Activated naive CD4-positive, alpha-beta T cell treated with anti-CD3 and anti-CD28 coated beads for 36 hours (primary cell): ENCODE results near the gene CCDC117. TPM values are rescaled to one million over a fixed set of nuclear protein-coding genes. Genes with fewer than 3 reads are reported as not detected.
A peak's percentile ranks its signal among the peaks of the same experiment; 100 is the strongest.

Experiments used
- CTCF ChIA-PET: fragments of 350-600 bp; sonication (Branson Sonifier 250); formaldehyde crosslinking; loops from one replicate; lab custom pipeline; 2021; ENCODE audit warnings: antibody characterized with exemption; lab: Charles Lee
- DNase-seq: peaks from one replicate; pipeline ENCODE4 v3.0.0-alpha.2; 2020
- H3K27ac Mint-ChIP-seq: one replicate; pipeline ENCODE4 v1.8.0; 2021; ENCODE audit warnings: mild to moderate bottlenecking, mixed read lengths
- H3K27me3 Mint-ChIP-seq: one replicate; pipeline ENCODE4 v1.8.0; 2021; ENCODE audit warnings: low read depth, mixed read lengths
- H3K36me3 Mint-ChIP-seq: one replicate; pipeline ENCODE4 v1.8.0; 2021; ENCODE audit warnings: low read depth, mixed read lengths
- H3K4me1 Mint-ChIP-seq: one replicate; pipeline ENCODE4 v1.8.0; 2021; ENCODE audit warnings: low read depth, mixed read lengths
- H3K4me3 Mint-ChIP-seq: one replicate; pipeline ENCODE4 v1.8.0; 2021; ENCODE audit warnings: mild to moderate bottlenecking, moderate library complexity, mixed read lengths
- H3K9me3 Mint-ChIP-seq: one replicate; pipeline ENCODE4 v1.8.0; 2021; ENCODE audit warnings: mixed read lengths
- intact Hi-C: fragments of 100-400 bp; cut with micrococcal nuclease; formaldehyde crosslinking; loops from one replicate; pipeline ENCODE4 v1.15.1; 2023
- total RNA-seq, 2 experiments: library from RNA; stranded (reverse); gene quantifications; one replicate each; pipeline ENCODE4 v1.2.3, GENCODE V29; 2021

The CCDC117 gene
- total RNA-seq, 2 experiments from 2014 or later = 28.2 to 28.6 TPM

DNA sequence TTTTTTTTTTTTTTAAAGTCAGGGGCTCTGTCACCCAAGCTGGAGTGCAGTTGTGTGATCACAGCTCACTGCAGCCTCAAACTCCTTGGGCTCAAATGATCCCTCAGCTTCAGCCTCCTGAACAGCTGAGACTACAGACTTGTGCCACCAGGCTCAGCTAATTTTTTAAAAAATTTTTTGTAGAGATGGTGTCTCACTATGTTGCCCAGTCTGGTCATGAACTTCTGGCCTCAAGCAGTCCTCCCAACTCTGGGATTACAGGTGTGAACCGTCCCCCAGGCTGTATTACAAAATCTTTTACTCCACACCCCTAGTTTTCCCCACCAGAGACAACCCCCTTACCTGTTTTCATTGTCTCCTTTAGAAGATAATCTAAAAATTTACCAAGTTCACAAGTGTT lies 1.9 kb downstream of the CCDC117 start:
- H3K4me1 Mint-ChIP-seq = peaks cover 37% of the 10 kb centered on the region
- H3K36me3 Mint-ChIP-seq = peaks cover 19% of the 10 kb centered on the region
- peak overlapping the region; percentile 34 for H3K4me3 Mint-ChIP-seq
- CTCF ChIA-PET = interaction anchor here (1.2 to 1.5 kb wide), 2 partner anchors 10 to 19 kb away, joined by 3 read pairs; no protein-coding TSS in a partner anchor
- DNase-seq = no peak
- no peaks in the 10 kb centered on the region for H3K9me3 Mint-ChIP-seq
- intact Hi-C loops = loop anchor here (5.0 kb wide), 2 partner anchors 102 to 183 kb away; no protein-coding TSS in a partner anchor
- H3K27me3 Mint-ChIP-seq = no peaks in the 10 kb centered on the region
- peak overlapping the region; percentile 9 for H3K27ac Mint-ChIP-seq

DNA sequence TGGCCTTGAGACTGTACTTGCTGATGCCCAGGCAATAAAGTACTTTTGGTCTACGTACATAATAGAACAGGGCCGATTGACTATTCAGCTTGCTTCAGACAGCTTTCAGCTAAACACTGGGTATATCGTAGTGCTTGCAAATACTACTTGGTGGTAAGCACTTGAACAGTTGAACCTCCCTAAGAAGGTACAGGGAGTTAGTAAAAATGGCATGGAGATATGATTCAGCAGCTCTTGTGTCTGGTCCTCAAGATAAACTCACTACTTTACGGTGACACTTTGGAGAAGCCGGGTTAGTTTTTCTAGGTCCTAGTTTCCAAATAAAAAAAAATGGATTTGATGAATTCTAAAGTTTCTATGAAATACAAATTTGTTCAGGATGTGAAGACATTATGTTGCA lies 7.3 kb downstream of the CCDC117 start:
- Mint-ChIP-seq H3K4me1 (peaks cover 30% of the 10 kb centered on the region), H3K27me3 (no peaks in the 10 kb centered on the region), H3K36me3 (peaks cover 26% of the 10 kb centered on the region), H3K27ac (no peak overlapping the region), H3K9me3 (no peaks in the 10 kb centered on the region), H3K4me3 (no peak overlapping the region)
- DNase-seq = no peak
- CTCF ChIA-PET = interaction anchor here (0.9 kb wide), 1 partner anchor 23 kb away, joined by 3 read pairs; no protein-coding TSS in a partner anchor
- intact Hi-C loops = no loop called here

DNA sequence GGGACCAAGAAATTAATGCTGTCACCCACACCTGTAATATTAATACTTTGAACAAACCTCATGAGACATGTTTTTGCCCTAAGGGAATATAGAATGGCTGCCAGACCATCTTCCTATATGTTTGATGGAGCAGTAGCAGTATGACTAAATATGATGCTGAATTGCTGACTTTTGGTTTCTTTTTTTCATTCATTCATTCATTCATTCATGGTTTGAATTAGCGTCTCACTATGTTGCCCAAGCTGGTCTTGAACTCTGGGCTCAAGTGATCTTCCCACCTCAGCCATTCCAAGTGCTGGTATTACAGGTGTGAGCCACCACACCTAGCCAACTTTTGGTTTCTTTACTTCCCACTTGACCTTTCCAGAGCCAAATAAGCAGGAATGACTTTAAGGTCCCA lies 7.8 kb downstream of the CCDC117 start:
- peaks cover 28% of the 10 kb centered on the region for H3K36me3 Mint-ChIP-seq
- no peak overlapping the region for H3K27ac Mint-ChIP-seq
- no peaks in the 10 kb centered on the region for H3K9me3 Mint-ChIP-seq
- H3K4me1 Mint-ChIP-seq = peaks cover 27% of the 10 kb centered on the region
- intact Hi-C loops = no loop called here
- no peak for DNase-seq
- no peak overlapping the region for H3K4me3 Mint-ChIP-seq
- no peaks in the 10 kb centered on the region for H3K27me3 Mint-ChIP-seq
- CTCF ChIA-PET = interaction anchor here (1.1 to 1.2 kb wide), 2 partner anchors 8 to 48 kb away, joined by 3 to 4 read pairs; partner anchors contain the start of gene CCDC117

DNA sequence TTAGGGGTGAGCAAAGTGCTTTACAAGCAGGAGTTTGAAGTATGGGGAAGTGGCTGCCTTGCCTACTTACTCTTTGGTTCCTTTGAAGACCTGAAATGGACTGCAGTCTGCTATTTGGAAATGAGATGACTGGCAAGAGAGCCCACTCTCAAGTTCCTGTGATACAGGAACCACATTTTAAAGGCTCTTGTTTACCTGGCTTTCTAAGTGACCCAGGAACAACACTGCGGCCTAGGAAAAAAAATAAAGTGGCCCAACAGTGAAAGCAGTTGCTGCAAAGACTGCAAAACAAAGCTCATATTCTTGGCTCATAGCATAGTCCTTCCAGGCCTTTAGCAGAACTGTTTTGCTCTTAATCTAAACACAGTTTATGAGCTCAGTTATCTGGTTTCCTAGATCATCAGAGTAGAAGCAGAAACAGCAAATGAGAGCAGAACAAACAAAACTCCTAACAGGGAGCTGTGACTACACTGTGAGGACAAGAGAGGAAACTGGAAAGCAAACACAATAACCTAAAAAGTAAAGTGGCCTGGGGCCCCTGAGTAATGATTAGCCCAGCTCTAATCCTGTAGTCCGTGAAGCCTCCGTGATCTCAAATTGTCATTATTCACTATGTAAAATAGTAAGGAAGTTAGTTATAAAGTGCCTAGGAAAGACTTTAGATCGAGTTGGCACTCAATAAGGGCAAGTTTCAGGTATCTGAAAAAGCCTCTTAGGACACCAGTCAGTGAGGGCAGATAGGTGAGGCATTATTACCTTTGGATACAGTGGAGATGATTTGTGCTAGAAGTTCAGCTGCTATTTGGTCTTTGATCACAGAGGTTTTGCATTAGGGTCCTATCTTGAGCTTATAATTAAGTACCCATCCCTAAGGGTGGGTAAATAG lies 11.5 kb downstream of the CCDC117 start:
- H3K36me3 Mint-ChIP-seq = peaks cover 28% of the 10 kb centered on the region
- no peak overlapping the region for H3K27ac Mint-ChIP-seq
- peaks cover 7% of the 10 kb centered on the region for H3K4me1 Mint-ChIP-seq
- intact Hi-C loops = no loop called here
- CTCF ChIA-PET = no interaction called here
- H3K27me3 Mint-ChIP-seq = no peaks in the 10 kb centered on the region
- H3K4me3 Mint-ChIP-seq = no peak overlapping the region
- DNase-seq = no peak
- no peaks in the 10 kb centered on the region for H3K9me3 Mint-ChIP-seq

DNA sequence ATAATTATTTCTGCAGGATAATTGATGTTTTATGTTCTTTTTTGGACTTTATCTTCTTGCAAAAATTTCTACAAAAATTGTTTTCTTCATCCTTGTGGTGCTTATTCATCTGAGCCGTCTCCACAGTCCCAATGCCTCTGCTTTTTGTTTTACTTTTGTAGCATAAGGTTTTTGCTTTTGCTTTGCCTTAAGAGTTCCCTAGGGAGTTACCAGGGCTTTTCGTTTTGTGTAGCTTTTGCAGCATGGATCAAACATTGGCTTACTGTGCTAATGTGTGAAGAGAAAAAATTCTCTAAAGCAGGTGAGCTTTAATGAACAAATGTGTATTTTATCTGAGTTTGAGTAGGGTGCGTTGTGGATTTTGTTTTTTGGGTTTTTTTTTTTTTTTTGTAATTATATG lies 16.1 kb downstream of the CCDC117 start:
- H3K4me3 Mint-ChIP-seq = no peak overlapping the region
- DNase-seq = no peak
- H3K4me1 Mint-ChIP-seq = peaks cover 16% of the 10 kb centered on the region
- H3K9me3 Mint-ChIP-seq = no peaks in the 10 kb centered on the region
- intact Hi-C loops = no loop called here
- CTCF ChIA-PET = interaction anchor here (0.5 to 4.5 kb wide), 4 partner anchors 40 to 607 kb away, joined by 3 to 31 read pairs (median 3); no protein-coding TSS in a partner anchor
- H3K27me3 Mint-ChIP-seq = no peaks in the 10 kb centered on the region
- no peak overlapping the region for H3K27ac Mint-ChIP-seq
- H3K36me3 Mint-ChIP-seq = peaks cover 25% of the 10 kb centered on the region

DNA sequence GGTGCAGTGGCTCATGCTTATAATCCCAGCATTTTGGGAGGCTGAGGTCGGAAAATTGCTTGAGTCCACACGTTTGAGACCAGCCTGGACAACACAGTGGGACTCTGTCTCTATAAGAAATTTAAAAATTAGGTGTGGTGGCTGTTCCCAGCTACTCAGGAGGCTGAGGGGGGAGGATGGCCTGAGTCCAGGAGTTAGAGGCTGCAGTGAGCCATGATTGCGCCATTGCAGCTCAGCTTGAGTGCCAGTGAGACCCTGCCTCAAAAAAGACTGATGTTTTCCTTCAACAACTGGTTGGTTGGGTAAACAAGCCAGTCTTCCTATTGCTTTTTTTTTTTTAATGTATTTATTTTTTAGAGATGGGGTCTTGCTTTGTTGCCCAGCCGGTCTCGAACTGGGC lies 18.6 kb downstream of the CCDC117 start:
- DNase-seq = no peak
- Mint-ChIP-seq H3K27me3 (no peaks in the 10 kb centered on the region), H3K4me1 (peaks cover 34% of the 10 kb centered on the region), H3K9me3 (no peaks in the 10 kb centered on the region), H3K36me3 (peaks cover 32% of the 10 kb centered on the region), H3K4me3 (no peak overlapping the region), H3K27ac (no peak overlapping the region)
- intact Hi-C loops = no loop called here
- CTCF ChIA-PET = interaction anchor here (0.6 to 4.5 kb wide), 7 partner anchors 10 to 119 kb away, joined by 3 to 31 read pairs (median 3); partner anchors contain the start of gene XBP1

DNA sequence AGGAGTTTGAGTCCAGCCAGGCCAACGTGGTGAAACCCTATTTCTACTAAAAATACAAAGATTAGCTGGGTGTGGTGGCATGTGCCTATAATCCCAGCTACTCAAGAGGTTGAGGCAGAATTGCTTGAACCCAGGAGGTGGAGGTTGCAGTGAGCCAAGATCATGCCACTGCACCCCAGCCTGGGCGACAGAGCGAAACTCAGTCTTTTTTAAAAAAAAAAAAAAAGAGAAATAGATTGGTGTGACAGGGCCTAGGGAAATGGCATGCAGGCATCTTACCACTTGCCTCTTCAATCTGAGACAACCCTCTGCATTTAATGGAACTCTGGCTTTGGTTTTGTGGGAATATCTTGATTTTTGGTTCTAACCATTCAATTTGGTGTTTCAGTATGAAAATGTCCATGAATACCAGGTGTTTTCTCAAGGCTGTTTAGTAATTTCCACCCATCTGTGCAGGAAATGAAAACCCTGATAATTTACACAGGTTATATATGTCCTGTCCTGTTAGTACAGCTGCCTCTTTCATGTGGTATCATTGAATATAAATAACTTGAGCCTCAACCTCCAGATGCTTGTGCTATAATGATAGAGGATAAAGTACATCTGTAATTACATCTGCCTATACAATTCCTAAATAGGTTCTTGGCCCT lies 19.5 kb downstream of the CCDC117 start:
- H3K9me3 Mint-ChIP-seq = no peaks in the 10 kb centered on the region
- H3K27me3 Mint-ChIP-seq = no peaks in the 10 kb centered on the region
- peaks cover 36% of the 10 kb centered on the region for H3K36me3 Mint-ChIP-seq
- DNase-seq = no peak
- H3K4me3 Mint-ChIP-seq = no peak overlapping the region
- CTCF ChIA-PET = interaction anchor here (1.1 to 4.5 kb wide), 2 partner anchors 19 to 37 kb away, joined by 5 to 31 read pairs; no protein-coding TSS in a partner anchor
- peaks cover 42% of the 10 kb centered on the region for H3K4me1 Mint-ChIP-seq
- intact Hi-C loops = no loop called here
- no peak overlapping the region for H3K27ac Mint-ChIP-seq

DNA sequence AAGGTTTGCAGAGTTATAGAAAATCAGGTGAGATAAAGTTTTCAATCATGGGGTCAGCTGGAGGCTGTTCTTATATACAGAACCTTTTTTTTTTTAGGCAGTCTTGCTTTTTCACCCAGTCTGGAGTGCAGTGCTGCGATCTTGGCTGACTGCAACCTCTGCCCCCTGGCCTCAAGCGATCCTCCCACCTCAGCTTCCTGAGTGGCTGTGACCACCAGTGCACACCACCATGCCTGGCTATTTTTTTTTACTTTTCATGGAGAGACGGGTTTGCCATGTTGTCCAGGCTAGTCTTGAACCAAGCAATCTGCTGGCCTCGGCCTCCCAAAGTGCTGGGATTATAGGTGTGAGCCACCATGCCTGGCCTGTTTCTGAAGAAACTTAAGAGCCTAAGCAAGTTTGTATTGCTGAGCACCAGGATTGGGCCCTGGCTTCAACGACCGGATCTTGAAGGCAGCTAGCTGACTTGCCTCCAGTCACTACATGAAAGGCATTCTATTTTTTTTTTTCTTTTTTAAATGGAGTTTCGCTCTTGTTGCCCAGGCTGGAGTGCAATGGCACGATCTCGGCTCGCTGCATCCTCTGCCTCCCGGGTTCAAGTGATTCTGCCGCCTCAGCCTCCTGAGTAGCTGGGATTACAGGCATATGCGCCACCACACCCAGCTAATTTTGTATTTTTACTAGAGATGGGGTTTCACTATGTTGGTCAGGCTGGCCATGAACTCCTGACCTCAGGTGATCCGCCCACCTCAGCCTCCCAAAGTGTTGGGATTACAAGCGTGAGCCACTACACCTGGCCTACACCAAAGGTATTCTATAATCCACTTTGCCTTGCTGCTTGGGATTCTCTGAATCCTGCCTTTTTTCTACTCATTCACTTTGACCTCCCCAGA lies 20.2 kb downstream of the CCDC117 start:
- intact Hi-C loops = no loop called here
- no peak for DNase-seq
- peaks cover 48% of the 10 kb centered on the region for H3K4me1 Mint-ChIP-seq
- peaks cover 40% of the 10 kb centered on the region for H3K36me3 Mint-ChIP-seq
- no peaks in the 10 kb centered on the region for H3K27me3 Mint-ChIP-seq
- H3K27ac Mint-ChIP-seq = peak overlapping the region; percentile 70
- no peak overlapping the region for H3K4me3 Mint-ChIP-seq
- H3K9me3 Mint-ChIP-seq = no peaks in the 10 kb centered on the region
- CTCF ChIA-PET = interaction anchor here (1.1 to 4.5 kb wide), 3 partner anchors 19 to 36 kb away, joined by 3 to 31 read pairs (median 5); no protein-coding TSS in a partner anchor

DNA sequence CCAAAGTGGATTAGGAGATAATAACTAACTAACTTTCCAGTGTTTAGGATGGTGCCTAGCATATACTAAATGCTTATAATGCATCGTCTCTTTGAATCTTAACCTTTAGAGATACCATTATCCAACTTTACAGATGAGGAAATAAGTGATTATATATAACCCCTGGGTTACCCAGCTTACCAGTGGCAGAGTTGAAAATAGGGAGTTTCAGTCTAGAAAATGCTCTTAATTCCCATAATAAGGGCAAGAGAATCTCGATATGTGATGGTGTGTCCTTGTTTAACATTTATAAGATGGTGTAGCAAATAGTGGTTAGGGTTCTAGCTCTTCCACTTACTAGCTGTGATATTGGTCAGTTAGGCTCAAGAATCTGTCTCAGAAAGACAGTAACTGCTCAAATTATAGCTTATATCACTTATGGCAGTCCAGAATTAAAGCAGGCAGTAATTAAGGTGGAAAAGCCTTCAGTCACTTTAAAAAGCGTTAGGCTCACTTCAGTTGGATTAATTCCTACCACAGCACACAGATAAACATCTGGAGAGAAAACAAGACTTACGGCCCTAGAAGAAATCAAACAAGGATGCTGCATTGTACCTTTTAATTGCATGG lies 21.6 kb downstream of the CCDC117 start:
- Mint-ChIP-seq H3K4me1 (peaks cover 60% of the 10 kb centered on the region), H3K4me3 (no peak overlapping the region)
- CTCF ChIA-PET = interaction anchor here (0.6 to 1.4 kb wide), 5 partner anchors 11 to 30 kb away, joined by 3 to 7 read pairs (median 3); no protein-coding TSS in a partner anchor

DNA sequence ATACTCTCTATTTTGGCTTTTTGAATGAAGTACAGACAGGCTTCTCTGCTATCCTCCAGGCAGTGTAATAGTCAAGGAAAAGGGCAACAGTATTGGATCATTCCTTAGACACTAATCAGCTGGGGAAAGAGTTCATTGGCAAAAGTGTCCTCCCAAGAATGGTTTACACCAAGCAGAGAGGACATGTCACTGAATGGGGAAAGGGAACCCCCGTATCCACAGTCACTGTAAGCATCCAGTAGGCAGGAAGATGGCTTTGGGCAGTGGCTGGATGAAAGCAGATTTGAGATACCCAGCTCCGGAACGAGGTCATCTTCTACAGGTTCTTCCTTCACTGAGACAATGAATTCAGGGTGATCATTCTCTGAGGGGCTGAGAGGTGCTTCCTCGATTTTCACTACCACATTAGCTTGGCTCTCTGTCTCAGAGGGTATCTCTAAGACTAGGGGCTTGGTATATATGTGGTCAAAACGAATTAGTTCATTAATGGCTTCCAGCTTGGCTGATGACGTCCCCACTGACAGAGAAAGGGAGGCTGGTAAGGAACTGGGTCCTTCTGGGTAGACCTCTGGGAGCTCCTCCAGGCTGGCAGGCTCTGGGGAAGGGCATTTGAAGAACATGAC lies 22.7 kb downstream of the CCDC117 start:
- Mint-ChIP-seq H3K36me3 (peaks cover 56% of the 10 kb centered on the region), H3K27ac (peak overlapping the region; percentile 10), H3K9me3 (no peaks in the 10 kb centered on the region), H3K4me1 (peaks cover 57% of the 10 kb centered on the region), H3K4me3 (no peak overlapping the region), H3K27me3 (no peaks in the 10 kb centered on the region)
- intact Hi-C loops = no loop called here
- no peak for DNase-seq
- CTCF ChIA-PET = interaction anchor here (0.6 kb wide), 1 partner anchor 9 kb away, joined by 5 read pairs; no protein-coding TSS in a partner anchor

More for the DNA sequence above, 21.6 kb downstream of the CCDC117 start:
- Mint-ChIP-seq H3K27ac (peak overlapping the region; percentile 17), H3K9me3 (no peaks in the 10 kb centered on the region), H3K27me3 (no peaks in the 10 kb centered on the region), H3K36me3 (peaks cover 54% of the 10 kb centered on the region)
- no peak for DNase-seq
- intact Hi-C loops = no loop called here
